SK-N-SH treated with all-trans-retinoic acid at 6 μM for 48 hours (cell line): ENCODE measurements around the gene TMEM200B.

Experiments
- ATAC-seq: fragments of 200-7000 bp; cut with Tn5 transposase; 3 replicates; pipeline ENCODE4 v1.9.1; 2020; ENCODE audit warnings: mild to moderate bottlenecking, moderate library complexity
- ARNTL ChIP-seq: fragments of 450-650 bp; formaldehyde crosslinking; IDR thresholded peaks from 2 replicates; pipeline ENCODE4 v1.5.0; 2020; ENCODE audit warnings: low read depth, mild to moderate bottlenecking, moderate library complexity, borderline replicate concordance
- BACH2 ChIP-seq: fragments of 250-450 bp; sonication (Bioruptor Pico); IDR thresholded peaks from 2 replicates; pipeline ENCODE4 v1.9.0; 2021; ENCODE audit warnings: mild to moderate bottlenecking, borderline replicate concordance
- CSDC2 ChIP-seq: fragments of 250-450 bp; sonication (Bioruptor Pico); IDR thresholded peaks from 2 replicates; pipeline ENCODE4 v1.5.0; 2020; ENCODE audit warnings: mild to moderate bottlenecking, moderate library complexity
- GLIS3 ChIP-seq: fragments of 250-450 bp; sonication (Bioruptor Pico); IDR thresholded peaks from 2 replicates; pipeline ENCODE4 v1.5.0; 2020; ENCODE audit warnings: mild to moderate bottlenecking, moderate library complexity
- ISL1 ChIP-seq: fragments of 250-450 bp; sonication (Bioruptor Pico); IDR thresholded peaks from 2 replicates; pipeline ENCODE4 v2.1.2; 2022; ENCODE audit warnings: mild to moderate bottlenecking, moderate library complexity
- OSR1 ChIP-seq: fragments of 250-450 bp; sonication (Bioruptor Pico); IDR thresholded peaks from 2 replicates; pipeline ENCODE4 v1.8.0; 2022; ENCODE audit warnings: moderate library complexity, mild to moderate bottlenecking, inconsistent platforms
- PATZ1 ChIP-seq: fragments of 250-450 bp; sonication (Bioruptor Pico); IDR thresholded peaks from 2 replicates; pipeline ENCODE4 v1.8.0; 2020; ENCODE audit warnings: mild to moderate bottlenecking, moderate library complexity, borderline replicate concordance
- POU6F1 ChIP-seq: fragments of 250-450 bp; sonication (Bioruptor Pico); IDR thresholded peaks from 2 replicates; pipeline ENCODE4 v1.8.0; 2021; ENCODE audit warnings: low read depth, mild to moderate bottlenecking, moderate library complexity, borderline replicate concordance
- PPARA ChIP-seq: fragments of 250-450 bp; sonication (Bioruptor Pico); IDR thresholded peaks from 2 replicates; pipeline ENCODE4 v1.5.0; 2020; ENCODE audit warnings: mild to moderate bottlenecking, borderline replicate concordance
- RARB ChIP-seq: fragments of 250-450 bp; sonication (Bioruptor Pico); IDR thresholded peaks from 2 replicates; pipeline ENCODE4 v1.8.0; 2021; ENCODE audit warnings: mild to moderate bottlenecking, moderate library complexity
- SNAI2 ChIP-seq: fragments of 250-450 bp; sonication (Bioruptor Pico); IDR thresholded peaks from 2 replicates; pipeline ENCODE4 v1.5.0; 2020; ENCODE audit warnings: mild to moderate bottlenecking, moderate library complexity
- TCF4 ChIP-seq: fragments of 250-450 bp; sonication (Bioruptor Pico); IDR thresholded peaks from 2 replicates; pipeline ENCODE4 v1.8.0; 2021; ENCODE audit warnings: mild to moderate bottlenecking, moderate library complexity, borderline replicate concordance
- TOX ChIP-seq: fragments of 250-450 bp; sonication (Bioruptor Pico); IDR thresholded peaks from 2 replicates; pipeline ENCODE4 v1.8.0; 2021; ENCODE audit warnings: mild to moderate bottlenecking, moderate library complexity, borderline replicate concordance
- ZC3H10 ChIP-seq: fragments of 250-450 bp; sonication (Bioruptor Pico); IDR thresholded peaks from 2 replicates; pipeline ENCODE4 v1.5.1; 2021; ENCODE audit warnings: mild to moderate bottlenecking, moderate library complexity
- ZFP3 ChIP-seq: fragments of 250-450 bp; sonication (Bioruptor Pico); IDR thresholded peaks from 2 replicates; pipeline ENCODE4 v1.5.0; 2020; ENCODE audit warnings: mild to moderate bottlenecking, moderate library complexity
- ZFP30 ChIP-seq: fragments of 450-650 bp; formaldehyde crosslinking; IDR thresholded peaks from 2 replicates; pipeline ENCODE4 v1.5.0; 2022; ENCODE audit warnings: mild to moderate bottlenecking, moderate library complexity
- ZNF565 ChIP-seq: fragments of 450-650 bp; formaldehyde crosslinking; conservative IDR thresholded peaks from 2 replicates; pipeline ENCODE4 v1.5.0; 2020; ENCODE audit warnings: low read depth, mild to moderate bottlenecking, moderate library complexity
- ZNF70 ChIP-seq: fragments of 450-650 bp; formaldehyde crosslinking; IDR thresholded peaks from 2 replicates; pipeline ENCODE4 v1.5.0; 2020; ENCODE audit warnings: mild to moderate bottlenecking, moderate library complexity
- TF ChIP-seq, protein P1 (sequence below): fragments of 250-450 bp; sonication (Bioruptor Pico); IDR thresholded peaks from 2 replicates; pipeline ENCODE4 v1.5.0; 2020; ENCODE audit warnings: mild to moderate bottlenecking, moderate library complexity

Gene TMEM200B

DNA sequence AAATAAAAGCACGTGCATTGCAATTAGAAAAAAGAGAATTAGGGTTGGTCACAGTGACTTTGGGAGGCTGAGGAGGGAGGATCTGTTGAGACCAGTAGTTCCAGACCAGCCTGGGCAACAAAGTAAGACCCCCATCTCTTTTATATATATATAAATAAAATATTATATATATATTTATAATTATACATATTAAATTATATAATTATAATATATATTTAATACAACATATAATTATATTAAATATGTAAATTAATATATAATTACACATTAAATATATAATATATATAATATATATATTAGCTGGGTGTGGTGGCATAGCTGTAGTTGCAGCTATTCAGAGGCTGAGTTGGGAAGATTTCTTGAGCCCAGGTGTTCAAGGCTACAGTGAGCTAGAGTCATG lies 23.2 kb downstream of the TMEM200B start (continued):
- no peak for TF ChIP-seq POU6F1 (CRISPR knock-in tag)
- TF ChIP-seq ZFP3 (CRISPR knock-in tag) = no peak
- no peak for TF ChIP-seq ISL1

DNA sequence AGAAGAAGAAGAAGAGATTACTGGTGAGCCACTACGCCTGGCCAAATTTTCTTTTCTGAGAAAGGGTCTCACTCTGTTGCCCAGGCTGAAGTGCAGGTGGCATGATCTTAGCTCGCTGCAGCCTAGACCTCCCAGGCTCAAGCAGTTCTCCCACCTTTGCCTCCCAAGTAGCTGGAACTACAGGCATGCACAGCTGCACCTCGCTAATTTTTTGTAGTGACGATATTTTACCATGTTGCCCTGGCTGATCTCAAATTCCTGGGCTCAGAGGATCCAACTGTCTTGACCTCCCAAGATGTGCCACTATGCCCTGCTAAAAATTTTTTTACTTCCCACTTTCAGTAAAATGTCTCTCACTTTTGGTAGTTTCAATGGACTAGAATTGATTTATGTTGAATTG lies 24.4 kb downstream of the TMEM200B start:
- no peak for ATAC-seq
- no peak for TF ChIP-seq POU6F1 (CRISPR knock-in tag)
- TF ChIP-seq ZNF70 = no peak
- no peak for TF ChIP-seq TOX (CRISPR knock-in tag)
- TF ChIP-seq PPARA (CRISPR knock-in tag) = no peak
- TF ChIP-seq ZFP30 = no peak
- TF ChIP-seq CSDC2 (CRISPR knock-in tag) = no peak
- TF ChIP-seq BACH2 (CRISPR knock-in tag) = no peak
- no peak for TF ChIP-seq ZC3H10 (CRISPR knock-in tag)
- no peak for TF ChIP-seq ARNTL (CRISPR knock-in tag)

GRCh38 chr1:29096231-29096886 lies 27.3 kb downstream of the TMEM200B start:
- ATAC-seq = no peak
- TF ChIP-seq PATZ1 (CRISPR knock-in tag) = no peak
- TF ChIP-seq, protein P1, sequence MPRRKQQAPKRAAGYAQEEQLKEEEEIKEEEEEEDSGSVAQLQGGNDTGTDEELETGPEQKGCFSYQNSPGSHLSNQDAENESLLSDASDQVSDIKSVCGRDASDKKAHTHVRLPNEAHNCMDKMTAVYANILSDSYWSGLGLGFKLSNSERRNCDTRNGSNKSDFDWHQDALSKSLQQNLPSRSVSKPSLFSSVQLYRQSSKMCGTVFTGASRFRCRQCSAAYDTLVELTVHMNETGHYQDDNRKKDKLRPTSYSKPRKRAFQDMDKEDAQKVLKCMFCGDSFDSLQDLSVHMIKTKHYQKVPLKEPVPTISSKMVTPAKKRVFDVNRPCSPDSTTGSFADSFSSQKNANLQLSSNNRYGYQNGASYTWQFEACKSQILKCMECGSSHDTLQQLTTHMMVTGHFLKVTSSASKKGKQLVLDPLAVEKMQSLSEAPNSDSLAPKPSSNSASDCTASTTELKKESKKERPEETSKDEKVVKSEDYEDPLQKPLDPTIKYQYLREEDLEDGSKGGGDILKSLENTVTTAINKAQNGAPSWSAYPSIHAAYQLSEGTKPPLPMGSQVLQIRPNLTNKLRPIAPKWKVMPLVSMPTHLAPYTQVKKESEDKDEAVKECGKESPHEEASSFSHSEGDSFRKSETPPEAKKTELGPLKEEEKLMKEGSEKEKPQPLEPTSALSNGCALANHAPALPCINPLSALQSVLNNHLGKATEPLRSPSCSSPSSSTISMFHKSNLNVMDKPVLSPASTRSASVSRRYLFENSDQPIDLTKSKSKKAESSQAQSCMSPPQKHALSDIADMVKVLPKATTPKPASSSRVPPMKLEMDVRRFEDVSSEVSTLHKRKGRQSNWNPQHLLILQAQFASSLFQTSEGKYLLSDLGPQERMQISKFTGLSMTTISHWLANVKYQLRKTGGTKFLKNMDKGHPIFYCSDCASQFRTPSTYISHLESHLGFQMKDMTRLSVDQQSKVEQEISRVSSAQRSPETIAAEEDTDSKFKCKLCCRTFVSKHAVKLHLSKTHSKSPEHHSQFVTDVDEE = no peak
- TF ChIP-seq OSR1 (CRISPR knock-in tag) = no peak
- TF ChIP-seq CSDC2 (CRISPR knock-in tag) = no peak

DNA sequence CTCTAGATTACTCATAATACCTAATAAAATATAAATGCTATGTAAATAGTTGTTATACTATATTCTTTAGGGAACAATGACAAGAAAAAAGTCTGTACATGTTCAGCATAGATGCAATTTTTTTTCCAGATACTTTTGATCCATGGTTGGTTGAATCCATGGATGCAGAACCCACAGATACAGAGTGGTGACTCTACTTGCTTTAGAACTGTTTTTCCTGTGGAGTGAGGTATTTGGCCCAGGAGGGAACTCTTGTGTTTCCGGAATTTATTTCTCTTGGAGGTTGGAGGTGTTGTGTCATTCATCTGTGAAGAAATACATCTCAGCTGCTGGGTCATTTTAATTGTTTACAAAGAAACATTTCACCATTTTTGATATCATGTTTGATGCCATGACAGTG lies 28.7 kb downstream of the TMEM200B start:
- no peak for TF ChIP-seq GLIS3
- TF ChIP-seq RARB (CRISPR knock-in tag) = no peak
- TF ChIP-seq TCF4 = no peak
- TF ChIP-seq ZNF565 = no peak
- no peak for TF ChIP-seq SNAI2 (CRISPR knock-in tag)
- TF ChIP-seq ISL1 = no peak
- TF ChIP-seq ARNTL (CRISPR knock-in tag) = no peak
- no peak for TF ChIP-seq OSR1 (CRISPR knock-in tag)
- no peak for TF ChIP-seq POU6F1 (CRISPR knock-in tag)
- no peak for TF ChIP-seq BACH2 (CRISPR knock-in tag)
- TF ChIP-seq PPARA (CRISPR knock-in tag) = no peak
- no peak for TF ChIP-seq ZFP3 (CRISPR knock-in tag)
- TF ChIP-seq, protein P1 = no peak
- no peak for TF ChIP-seq ZNF70
- no peak for TF ChIP-seq ZFP30
- ATAC-seq = no peak
